NT2/D1 (cell line): ENCODE measurements around the gene SSUH2.
A peak's percentile ranks its signal among the peaks of the same experiment; 100 is the strongest.

Experiments
- DNase-seq: peaks from one replicate; pipeline ENCODE4 v3.0.0-alpha.2; 2011; ENCODE audit warnings: low read depth, low spot score
- H3K27me3 ChIP-seq: 2 replicates; pipeline ENCODE4 v1.6.0; 2011; ENCODE audit warnings: mild to moderate bottlenecking; ENCODE audit not compliant: insufficient read length, insufficient read depth
- H3K36me3 ChIP-seq: 2 replicates; pipeline ENCODE4 v1.6.1; 2011; ENCODE audit warnings: mild to moderate bottlenecking, low read length, mixed read lengths; ENCODE audit not compliant: insufficient read depth, insufficient read length
- H3K4me1 ChIP-seq: 2 replicates; pipeline ENCODE4 v1.5.1; 2011; ENCODE audit not compliant: insufficient read depth, insufficient read length
- H3K4me3 ChIP-seq: 2 replicates; pipeline ENCODE4 v1.5.1; 2011; ENCODE audit warnings: low read depth; ENCODE audit not compliant: insufficient read length
- H3K9ac ChIP-seq: 2 replicates; pipeline ENCODE4 v1.6.0; 2011; ENCODE audit warnings: low read depth; ENCODE audit not compliant: insufficient read length
- H3K9me3 ChIP-seq: 2 replicates; pipeline ENCODE4 v1.5.1; 2011; ENCODE audit warnings: mild to moderate bottlenecking, low read length; ENCODE audit not compliant: insufficient read depth
- SUZ12 ChIP-seq: IDR thresholded peaks from 2 replicates; pipeline ENCODE4 v1.6.1; 2011; ENCODE audit not compliant: insufficient read length, insufficient read depth; ENCODE audit errors: extremely low read depth
- YY1 ChIP-seq: IDR thresholded peaks from 2 replicates; pipeline ENCODE4 v1.6.1; 2011; ENCODE audit not compliant: insufficient read length, insufficient read depth
- ZNF274 ChIP-seq: IDR thresholded peaks from 2 replicates; pipeline ENCODE4 v1.6.1; 2011; ENCODE audit warnings: mild to moderate bottlenecking, low read depth, low read length

SSUH2 gene

GRCh38 chr3:8635631-8636030 lies 9.0 kb downstream of the SSUH2 start:
- H3K4me1 ChIP-seq = no peaks in the 10 kb centered on the region
- TF ChIP-seq YY1 (no peak), SUZ12 (no peak), ZNF274 (no peak)
- no peaks in the 10 kb centered on the region for H3K27me3 ChIP-seq
- peak; percentile 16 for DNase-seq
- H3K4me3 ChIP-seq = no peak overlapping the region
- H3K9me3 ChIP-seq = peaks cover 10% of the 10 kb centered on the region; the same call in 1 of the 2 replicates
- H3K9ac ChIP-seq = no peak overlapping the region
- no peaks in the 10 kb centered on the region for H3K36me3 ChIP-seq

- H3K9ac ChIP-seq = no peak overlapping the region
- DNase-seq = no peak
- peaks cover 10% of the 10 kb centered on the region; the same call in 1 of the 2 replicates for H3K9me3 ChIP-seq
- no peaks in the 10 kb centered on the region for H3K4me1 ChIP-seq
- H3K36me3 ChIP-seq = no peaks in the 10 kb centered on the region
- no peaks in the 10 kb centered on the region for H3K27me3 ChIP-seq
- no peak overlapping the region for H3K4me3 ChIP-seq
- TF ChIP-seq YY1 (no peak), ZNF274 (no peak), SUZ12 (no peak)
Observed at GRCh38 chr3:8635125-8635524, 9.5 kb downstream of the SSUH2 start.

GRCh38 chr3:8632402-8633237 lies 12.0 kb downstream of the SSUH2 start:
- TF ChIP-seq YY1 (no peak), SUZ12 (no peak), ZNF274 (no peak)
- H3K9me3 ChIP-seq = peaks cover 10% of the 10 kb centered on the region; the same call in 1 of the 2 replicates
- H3K27me3 ChIP-seq = no peaks in the 10 kb centered on the region
- H3K4me3 ChIP-seq = no peak overlapping the region
- no peak overlapping the region for H3K9ac ChIP-seq
- no peak for DNase-seq
- H3K36me3 ChIP-seq = no peaks in the 10 kb centered on the region
- H3K4me1 ChIP-seq = no peaks in the 10 kb centered on the region

- TF ChIP-seq YY1 (no peak), ZNF274 (no peak)
- no peak for DNase-seq
- Histone ChIP-seq H3K27me3 (no peaks in the 10 kb centered on the region), H3K36me3 (no peaks in the 10 kb centered on the region), H3K9me3 (peaks cover 8% of the 10 kb centered on the region; the same call in 1 of the 2 replicates), H3K4me1 (no peaks in the 10 kb centered on the region), H3K4me3 (no peak overlapping the region), H3K9ac (no peak overlapping the region)
Observed at GRCh38 chr3:8631661-8632060, 12.9 kb downstream of the SSUH2 start.

- peaks cover 11% of the 10 kb centered on the region for H3K4me1 ChIP-seq
- H3K9me3 ChIP-seq = no peaks in the 10 kb centered on the region
- no peak for DNase-seq
- no peak for TF ChIP-seq SUZ12
- no peak for TF ChIP-seq YY1
- no peak overlapping the region for H3K9ac ChIP-seq
- no peaks in the 10 kb centered on the region for H3K36me3 ChIP-seq
- H3K4me3 ChIP-seq = no peak overlapping the region
- H3K27me3 ChIP-seq = no peaks in the 10 kb centered on the region
Observed at GRCh38 chr3:8629151-8630021, 15.2 kb downstream of the SSUH2 start.

GRCh38 chr3:8627949-8628348 lies 16.6 kb downstream of the SSUH2 start:
- Histone ChIP-seq H3K27me3 (peaks cover 3% of the 10 kb centered on the region), H3K4me3 (no peak overlapping the region), H3K36me3 (no peaks in the 10 kb centered on the region), H3K9me3 (no peaks in the 10 kb centered on the region), H3K4me1 (peaks cover 17% of the 10 kb centered on the region), H3K9ac (no peak overlapping the region)
- no peak for DNase-seq
- no peak for TF ChIP-seq SUZ12
- no peak for TF ChIP-seq ZNF274
- no peak for TF ChIP-seq YY1
